ENCODE data around the gene KIF5B.
A peak's percentile ranks its signal among the peaks of the same experiment; 100 is the strongest.

KIF5B gene

DNA sequence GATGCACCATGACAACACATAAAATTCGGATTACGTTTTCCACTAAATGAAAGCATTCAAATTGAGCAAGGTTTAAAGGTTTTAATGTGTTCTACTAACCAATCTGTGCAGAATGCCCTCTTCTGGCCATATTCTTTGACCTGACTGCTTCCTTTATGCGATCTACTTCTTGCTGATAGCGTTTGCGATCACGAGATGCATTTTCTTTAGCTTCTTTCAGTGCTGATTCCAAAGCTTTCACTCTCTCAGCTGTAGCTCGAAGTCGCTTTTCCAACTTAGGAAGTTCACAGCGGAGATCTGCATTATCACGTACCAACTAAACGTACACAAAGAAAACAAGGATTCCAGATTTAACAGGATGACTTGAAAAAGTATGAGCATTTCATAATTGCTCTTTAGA, 39.2 kb downstream of the KIF5B start:
- no peaks in the 10 kb centered on the region for H3K4me1 ChIP-seq (ENCODE audit: insufficient read depth, poor library complexity, severe bottlenecking)
- no peak for DNase-seq (ENCODE audit: low spot score)
- peaks cover 97% of the 10 kb centered on the region for H3K36me3 ChIP-seq (ENCODE audit: low read depth)
- no peak for ATAC-seq (ENCODE audit: low read depth)
- no peak overlapping the region for H3K4me3 ChIP-seq (ENCODE audit: severe bottlenecking)
- H3K27ac ChIP-seq (ENCODE audit: poor library complexity, severe bottlenecking): no peak overlapping the region
- TF ChIP-seq, protein P1, sequence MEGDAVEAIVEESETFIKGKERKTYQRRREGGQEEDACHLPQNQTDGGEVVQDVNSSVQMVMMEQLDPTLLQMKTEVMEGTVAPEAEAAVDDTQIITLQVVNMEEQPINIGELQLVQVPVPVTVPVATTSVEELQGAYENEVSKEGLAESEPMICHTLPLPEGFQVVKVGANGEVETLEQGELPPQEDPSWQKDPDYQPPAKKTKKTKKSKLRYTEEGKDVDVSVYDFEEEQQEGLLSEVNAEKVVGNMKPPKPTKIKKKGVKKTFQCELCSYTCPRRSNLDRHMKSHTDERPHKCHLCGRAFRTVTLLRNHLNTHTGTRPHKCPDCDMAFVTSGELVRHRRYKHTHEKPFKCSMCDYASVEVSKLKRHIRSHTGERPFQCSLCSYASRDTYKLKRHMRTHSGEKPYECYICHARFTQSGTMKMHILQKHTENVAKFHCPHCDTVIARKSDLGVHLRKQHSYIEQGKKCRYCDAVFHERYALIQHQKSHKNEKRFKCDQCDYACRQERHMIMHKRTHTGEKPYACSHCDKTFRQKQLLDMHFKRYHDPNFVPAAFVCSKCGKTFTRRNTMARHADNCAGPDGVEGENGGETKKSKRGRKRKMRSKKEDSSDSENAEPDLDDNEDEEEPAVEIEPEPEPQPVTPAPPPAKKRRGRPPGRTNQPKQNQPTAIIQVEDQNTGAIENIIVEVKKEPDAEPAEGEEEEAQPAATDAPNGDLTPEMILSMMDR (IDR thresholded peaks at IDR 0.05; ENCODE audit: poor library complexity, severe bottlenecking): no peak
- H3K9me3 ChIP-seq (ENCODE audit: severe bottlenecking): no peaks in the 10 kb centered on the region
- H3K27me3 ChIP-seq (ENCODE audit: insufficient read depth, poor library complexity, severe bottlenecking): no peaks in the 10 kb centered on the region

DNA sequence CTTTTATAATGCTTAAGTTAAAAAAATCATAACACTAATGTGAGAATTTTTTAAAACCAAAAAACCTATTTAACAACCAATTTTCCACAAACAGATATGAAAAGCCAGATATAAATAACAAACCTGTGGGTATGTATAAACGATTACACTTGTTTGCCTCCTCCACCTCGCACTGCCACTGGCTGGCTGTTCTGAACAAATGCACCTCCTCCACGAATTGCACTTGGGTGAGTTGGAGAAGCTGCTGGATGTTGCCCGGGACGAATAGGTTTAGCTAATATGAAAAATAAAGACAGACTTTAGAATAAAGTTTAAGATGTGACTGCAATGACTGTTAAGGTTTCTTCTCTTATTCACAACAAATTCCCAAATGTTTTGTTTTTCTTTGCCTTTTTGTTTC, 40.8 kb downstream of the KIF5B start:
- TF ChIP-seq, protein P1 (IDR thresholded peaks at IDR 0.05; ENCODE audit: poor library complexity, severe bottlenecking): no peak
- H3K36me3 ChIP-seq (ENCODE audit: low read depth): peaks cover 97% of the 10 kb centered on the region
- H3K4me3 ChIP-seq (ENCODE audit: severe bottlenecking): no peak overlapping the region

DNA sequence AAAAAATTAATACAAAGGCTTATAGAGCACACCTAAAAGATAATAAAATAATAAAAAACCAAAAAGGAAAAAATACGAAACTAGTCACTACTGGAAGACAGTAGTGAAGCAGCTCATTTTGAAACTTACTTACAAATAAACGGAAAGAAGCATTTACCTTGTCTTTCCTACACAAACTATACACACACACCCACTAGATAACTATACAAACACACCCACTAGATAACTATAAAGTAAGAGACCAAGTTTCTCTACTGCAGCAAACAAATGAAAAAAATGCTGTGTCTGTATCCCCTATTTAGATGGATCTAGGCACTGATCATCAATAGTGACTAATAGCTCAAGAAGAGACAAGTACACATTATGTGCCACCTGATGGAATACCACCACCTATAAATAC, 49.2 kb downstream of the KIF5B start:
- Histone ChIP-seq H3K4me3 (ENCODE audit: severe bottlenecking) (no peak overlapping the region), H3K27me3 (ENCODE audit: insufficient read depth, poor library complexity, severe bottlenecking) (no peaks in the 10 kb centered on the region), H3K27ac (ENCODE audit: poor library complexity, severe bottlenecking) (no peak overlapping the region), H3K9me3 (ENCODE audit: severe bottlenecking) (no peaks in the 10 kb centered on the region), H3K36me3 (ENCODE audit: low read depth) (peaks cover 38% of the 10 kb centered on the region), H3K4me1 (ENCODE audit: insufficient read depth, poor library complexity, severe bottlenecking) (no peaks in the 10 kb centered on the region)
- TF ChIP-seq, protein P1 (IDR thresholded peaks at IDR 0.05; ENCODE audit: poor library complexity, severe bottlenecking): no peak
- no peak for DNase-seq (ENCODE audit: low spot score)
- ATAC-seq (ENCODE audit: low read depth): no peak

More for the DNA sequence above, 40.8 kb downstream of the KIF5B start:
- Histone ChIP-seq H3K27me3 (ENCODE audit: insufficient read depth, poor library complexity, severe bottlenecking) (no peaks in the 10 kb centered on the region), H3K27ac (ENCODE audit: poor library complexity, severe bottlenecking) (no peak overlapping the region), H3K9me3 (ENCODE audit: severe bottlenecking) (no peaks in the 10 kb centered on the region), H3K4me1 (ENCODE audit: insufficient read depth, poor library complexity, severe bottlenecking) (no peaks in the 10 kb centered on the region)
- ATAC-seq (ENCODE audit: low read depth) (no peak), DNase-seq (ENCODE audit: low spot score) (no peak)

DNA sequence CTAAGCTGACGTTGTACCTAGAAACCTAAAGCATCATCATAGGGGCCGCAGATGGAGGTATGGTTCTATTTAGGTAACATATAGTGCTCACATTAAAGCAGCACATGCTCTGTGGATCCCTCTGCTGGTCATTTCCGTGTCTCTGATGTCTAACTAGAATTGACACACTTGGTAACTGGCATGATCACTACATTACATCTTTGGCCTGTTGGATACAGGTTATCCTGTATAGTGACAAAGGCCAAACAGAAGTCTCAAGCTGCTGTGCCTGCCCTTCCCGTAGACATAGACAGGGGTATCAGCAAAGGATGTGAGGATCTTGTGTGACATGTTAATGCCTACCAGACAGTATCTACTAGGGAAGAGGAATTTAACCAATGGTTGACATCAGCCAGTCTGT, 51.2 kb downstream of the KIF5B start:
- no peak overlapping the region for H3K27ac ChIP-seq (ENCODE audit: poor library complexity, severe bottlenecking)
- TF ChIP-seq, protein P1 (IDR thresholded peaks at IDR 0.05; ENCODE audit: poor library complexity, severe bottlenecking): peak; percentile 70
- H3K27me3 ChIP-seq (ENCODE audit: insufficient read depth, poor library complexity, severe bottlenecking): no peaks in the 10 kb centered on the region
- DNase-seq (ENCODE audit: low spot score) (no peak), ATAC-seq (ENCODE audit: low read depth) (peak; percentile 77)
- H3K4me3 ChIP-seq (ENCODE audit: severe bottlenecking): no peak overlapping the region
- no peaks in the 10 kb centered on the region for H3K4me1 ChIP-seq (ENCODE audit: insufficient read depth, poor library complexity, severe bottlenecking)
- H3K36me3 ChIP-seq (ENCODE audit: low read depth): peaks cover 18% of the 10 kb centered on the region
- H3K9me3 ChIP-seq (ENCODE audit: severe bottlenecking): no peaks in the 10 kb centered on the region

DNA sequence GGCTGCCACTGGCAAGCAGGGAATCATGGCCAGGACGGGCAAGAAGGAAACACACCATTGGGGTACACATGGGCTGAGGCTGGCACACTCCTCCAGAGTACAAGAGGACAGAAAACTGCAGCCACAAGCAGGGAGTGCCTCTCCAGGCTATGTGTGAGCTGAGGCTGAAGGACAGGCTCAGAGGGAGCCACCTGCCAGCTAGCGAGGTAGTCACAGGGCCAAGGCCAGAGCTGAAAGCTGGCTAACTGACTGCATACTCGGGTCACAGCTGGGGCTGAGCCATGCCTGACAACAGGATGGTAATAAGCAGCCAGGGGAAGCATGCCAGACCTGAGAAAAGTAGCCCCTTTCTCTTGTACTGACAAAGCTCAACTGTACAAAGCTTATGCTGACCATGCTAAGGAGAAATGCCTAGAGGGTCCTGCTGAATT, 52.0 kb downstream of the KIF5B start:
- H3K36me3 ChIP-seq (ENCODE audit: low read depth): peaks cover 9% of the 10 kb centered on the region
- H3K4me3 ChIP-seq (ENCODE audit: severe bottlenecking): no peak overlapping the region
- ATAC-seq (ENCODE audit: low read depth) (peak; percentile 24; the same call in 2 of the 3 replicates), DNase-seq (ENCODE audit: low spot score) (no peak)
- no peaks in the 10 kb centered on the region for H3K27me3 ChIP-seq (ENCODE audit: insufficient read depth, poor library complexity, severe bottlenecking)
- no peaks in the 10 kb centered on the region for H3K4me1 ChIP-seq (ENCODE audit: insufficient read depth, poor library complexity, severe bottlenecking)
- TF ChIP-seq, protein P1 (IDR thresholded peaks at IDR 0.05; ENCODE audit: poor library complexity, severe bottlenecking): no peak
- H3K9me3 ChIP-seq (ENCODE audit: severe bottlenecking): no peaks in the 10 kb centered on the region
- no peak overlapping the region for H3K27ac ChIP-seq (ENCODE audit: poor library complexity, severe bottlenecking)
